ENCODE data around the gene FAM9C.

- TF ChIP-seq CTCF (IDR thresholded peaks at IDR 0.05) (no peak), POLR2A (IDR thresholded peaks at IDR 0.05) (no peak)
Observed at GRCh38 chrX:13015536-13016236, 28.7 kb downstream of the FAM9C start.

Measured in Peyer's patch (tissue), 4 donors.